Ectodermal cell (in vitro differentiated cells): ENCODE measurements around the gene ADAM8.
A peak's percentile ranks its signal among the peaks of the same experiment; 100 is the strongest.

ENCODE experiments used
- H3K27ac ChIP-seq: 2 replicates; pipeline ENCODE4 v1.7.0; 2013; ENCODE audit warnings: mild to moderate bottlenecking, low read depth, low read length; ENCODE audit not compliant: insufficient read depth, poor library complexity, severe bottlenecking
- H3K27me3 ChIP-seq: 2 replicates; pipeline ENCODE4 v1.7.0; 2013; ENCODE audit warnings: mild to moderate bottlenecking, low read length; ENCODE audit not compliant: insufficient read depth, control insufficient read depth, poor library complexity, severe bottlenecking
- H3K36me3 ChIP-seq: one replicate; pipeline ENCODE4 v1.7.0; 2013; ENCODE audit warnings: low read length; ENCODE audit not compliant: control insufficient read depth, insufficient read depth
- H3K4me1 ChIP-seq: one replicate; pipeline ENCODE4 v1.7.0; 2013; ENCODE audit warnings: low read length; ENCODE audit not compliant: control insufficient read depth, insufficient read depth
- H3K4me3 ChIP-seq: 2 replicates; pipeline ENCODE4 v1.7.0; 2013; ENCODE audit warnings: low read depth, low read length, control low read depth; ENCODE audit not compliant: insufficient read depth
- H3K9me3 ChIP-seq: 2 replicates; pipeline ENCODE4 v1.7.0; 2013; ENCODE audit warnings: mild to moderate bottlenecking, low read length, moderate library complexity; ENCODE audit not compliant: control insufficient read depth
- WGBS, 2 experiments: methylation state at CpG; one replicate each; pipeline ENCODE4 v1.1.7; 2013; ENCODE audit warnings: missing lambda C conversion rate in 2 of 2; 5-methylcytosine and 5-hydroxymethylcytosine counted together

Gene ADAM8

GRCh38 chr10:133316266-133316665 lies 39.6 kb upstream of the ADAM8 start:
- H3K36me3 ChIP-seq = no peaks in the 10 kb centered on the region
- WGBS, 2 experiments = 89 to 92% methylated on average over 8 of the region's 9 CpGs
- H3K27ac ChIP-seq = no peak overlapping the region
- H3K4me1 ChIP-seq = no peaks in the 10 kb centered on the region
- no peaks in the 10 kb centered on the region for H3K9me3 ChIP-seq
- no peak overlapping the region for H3K4me3 ChIP-seq
- peaks cover 15% of the 10 kb centered on the region for H3K27me3 ChIP-seq

- peaks cover 15% of the 10 kb centered on the region for H3K27me3 ChIP-seq
- no peak overlapping the region for H3K27ac ChIP-seq
- no peak overlapping the region for H3K4me3 ChIP-seq
- no peaks in the 10 kb centered on the region for H3K36me3 ChIP-seq
- 87 to 95% methylated on average over 5 of the region's 5 CpGs for WGBS, 2 experiments
- no peaks in the 10 kb centered on the region for H3K9me3 ChIP-seq
- H3K4me1 ChIP-seq = no peaks in the 10 kb centered on the region
These were observed 39.2 kb upstream of the ADAM8 start for GRCh38 chr10:133315847-133316246.

DNA sequence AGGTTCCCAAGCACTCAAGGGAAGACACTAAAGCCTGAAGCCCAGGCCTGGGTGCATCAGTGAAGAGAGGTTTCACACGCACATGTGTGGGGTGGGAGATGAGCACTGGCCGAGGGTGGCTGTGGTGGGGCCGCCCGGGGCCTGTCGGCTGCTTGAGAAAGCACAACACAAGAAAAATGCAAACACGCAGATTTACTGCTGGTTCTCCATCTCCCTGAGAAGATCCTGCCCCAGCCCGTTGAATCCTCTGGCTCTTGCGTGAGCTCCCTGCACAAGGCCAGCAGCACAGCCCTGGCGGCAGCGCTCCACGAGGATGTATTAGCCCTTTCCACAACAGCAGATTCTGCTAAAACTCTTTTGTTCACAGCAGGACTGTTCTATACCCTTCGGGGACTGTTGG lies 38.2 kb upstream of the ADAM8 start:
- Histone ChIP-seq H3K4me3 (no peak overlapping the region), H3K27ac (no peak overlapping the region), H3K4me1 (no peaks in the 10 kb centered on the region), H3K27me3 (peaks cover 12% of the 10 kb centered on the region), H3K36me3 (peaks cover 8% of the 10 kb centered on the region), H3K9me3 (no peaks in the 10 kb centered on the region)
- 92 to 93% methylated on average over 12 of the region's 12 CpGs for WGBS, 2 experiments

- no peak overlapping the region for H3K4me3 ChIP-seq
- peaks cover 10% of the 10 kb centered on the region for H3K36me3 ChIP-seq
- no peaks in the 10 kb centered on the region for H3K27me3 ChIP-seq
- H3K27ac ChIP-seq = no peak overlapping the region
- no peaks in the 10 kb centered on the region for H3K9me3 ChIP-seq
- 93% methylated on average over 4 of the region's 4 CpGs for WGBS, 2 experiments
- no peaks in the 10 kb centered on the region for H3K4me1 ChIP-seq
These were observed 36.5 kb upstream of the ADAM8 start for GRCh38 chr10:133313192-133313591.

DNA sequence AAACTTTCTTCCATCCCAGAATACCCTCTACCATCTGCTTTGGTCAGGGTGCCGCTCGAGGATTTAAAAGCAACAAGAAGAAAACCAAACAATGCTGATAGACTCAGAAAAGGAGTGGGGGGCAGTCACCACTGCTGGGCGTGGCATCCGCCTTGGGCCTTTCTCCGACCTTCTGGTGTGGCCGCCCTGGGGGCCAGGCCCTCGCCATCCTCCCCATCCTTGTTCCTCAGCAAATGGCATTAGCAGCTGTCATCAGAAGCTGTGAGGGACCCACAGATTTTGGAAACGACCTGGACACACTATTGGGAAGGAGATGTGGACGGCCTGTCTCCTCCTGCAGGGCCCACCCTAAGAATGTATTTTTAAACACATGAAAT lies 36.1 kb upstream of the ADAM8 start:
- Histone ChIP-seq H3K4me1 (no peaks in the 10 kb centered on the region), H3K4me3 (no peak overlapping the region), H3K27me3 (no peaks in the 10 kb centered on the region), H3K9me3 (no peaks in the 10 kb centered on the region), H3K27ac (no peak overlapping the region), H3K36me3 (peaks cover 10% of the 10 kb centered on the region)
- WGBS, 2 experiments = 91 to 93% methylated on average over 9 of the region's 9 CpGs

DNA sequence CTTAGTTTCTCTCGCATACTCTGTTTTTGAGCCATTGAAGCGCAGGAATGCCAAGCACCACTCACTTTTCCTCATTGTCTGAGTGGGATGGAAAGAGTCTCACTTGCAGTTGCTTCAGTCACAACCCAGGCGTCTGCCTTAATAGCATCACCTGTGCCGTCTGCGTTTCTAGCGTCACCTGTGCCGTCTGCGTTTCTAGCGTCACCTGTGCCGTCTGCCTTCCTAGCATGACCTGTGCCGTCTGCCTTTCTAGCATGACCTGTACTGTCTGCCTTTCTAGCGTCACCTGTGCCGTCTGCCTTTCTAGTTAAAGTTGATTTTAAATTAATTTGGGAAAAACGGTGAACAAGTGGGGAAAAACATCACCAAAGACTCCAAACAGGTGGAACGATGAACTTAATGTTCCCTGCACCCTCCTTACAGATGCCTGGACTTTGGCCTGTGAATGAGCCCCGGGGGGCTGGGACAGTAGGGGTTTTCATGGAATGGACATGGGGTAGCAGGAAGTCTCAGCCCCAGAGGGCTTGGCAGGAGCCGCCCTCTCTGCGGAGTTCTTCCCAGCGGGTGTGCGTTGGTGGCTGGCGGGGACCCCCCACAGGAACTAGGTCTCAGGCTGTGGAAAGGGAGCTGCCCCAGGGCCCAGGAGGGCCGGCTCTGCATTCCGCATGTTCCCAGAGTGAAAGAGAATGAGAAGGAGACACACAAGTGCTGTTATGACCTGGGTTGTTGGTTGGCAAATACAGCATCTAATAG lies 35.5 kb upstream of the ADAM8 start:
- Histone ChIP-seq H3K27me3 (no peaks in the 10 kb centered on the region), H3K4me1 (no peaks in the 10 kb centered on the region), H3K4me3 (no peak overlapping the region), H3K9me3 (no peaks in the 10 kb centered on the region), H3K36me3 (peaks cover 10% of the 10 kb centered on the region), H3K27ac (no peak overlapping the region)
- 95 to 96% methylated on average over 23 of the region's 23 CpGs for WGBS, 2 experiments

- WGBS, 2 experiments = 95 to 97% methylated on average over 10 of the region's 10 CpGs
- no peaks in the 10 kb centered on the region for H3K27me3 ChIP-seq
- H3K27ac ChIP-seq = no peak overlapping the region
- H3K36me3 ChIP-seq = peaks cover 10% of the 10 kb centered on the region
- no peaks in the 10 kb centered on the region for H3K9me3 ChIP-seq
- H3K4me1 ChIP-seq = no peaks in the 10 kb centered on the region
- no peak overlapping the region for H3K4me3 ChIP-seq
These were observed 34.9 kb upstream of the ADAM8 start for GRCh38 chr10:133311570-133311969.

DNA sequence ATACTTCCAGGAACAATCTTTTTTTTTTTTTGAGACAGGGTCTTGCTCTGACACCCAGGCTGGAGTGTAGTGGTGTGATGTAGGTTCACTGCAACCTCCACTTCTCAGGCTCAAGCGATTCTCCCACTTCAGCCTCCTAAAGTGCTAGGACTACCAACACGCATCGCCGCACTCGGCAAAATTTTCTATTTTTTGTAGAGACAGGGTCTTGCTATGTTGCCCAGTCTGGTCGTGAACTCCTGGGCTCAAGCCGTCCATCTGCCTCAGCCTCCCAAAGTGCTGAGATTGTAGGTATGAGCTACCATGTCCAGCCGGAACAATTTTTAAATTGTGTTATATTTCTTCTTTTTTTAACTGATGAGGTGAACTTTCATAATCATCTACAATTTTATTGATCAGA lies 34.1 kb upstream of the ADAM8 start:
- Histone ChIP-seq H3K27me3 (no peaks in the 10 kb centered on the region), H3K36me3 (peaks cover 10% of the 10 kb centered on the region), H3K4me1 (no peaks in the 10 kb centered on the region), H3K4me3 (no peak overlapping the region), H3K9me3 (no peaks in the 10 kb centered on the region), H3K27ac (no peak overlapping the region)
- WGBS, 2 experiments = 93 to 99% methylated on average over 7 to 8 of the region's 8 CpGs

DNA sequence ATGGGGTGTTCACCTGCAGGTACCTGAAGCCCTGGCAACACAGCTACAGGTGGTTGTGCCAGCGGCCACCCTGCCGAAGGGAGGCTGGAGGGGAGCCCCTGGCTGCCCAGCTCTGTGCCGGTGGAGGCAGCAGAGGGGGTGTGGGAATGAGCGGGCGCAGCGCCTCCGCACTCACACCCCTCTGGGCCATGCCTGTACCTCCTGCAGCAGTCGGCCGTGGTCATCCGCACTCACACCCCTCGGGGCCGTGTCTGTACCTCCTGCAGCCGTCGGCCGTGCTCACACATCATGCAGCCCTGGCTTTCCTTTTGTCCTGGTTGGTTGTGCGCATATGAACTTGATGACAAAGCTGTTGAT lies 33.7 kb upstream of the ADAM8 start:
- Histone ChIP-seq H3K4me1 (no peaks in the 10 kb centered on the region), H3K27ac (no peak overlapping the region), H3K36me3 (peaks cover 10% of the 10 kb centered on the region), H3K27me3 (no peaks in the 10 kb centered on the region), H3K4me3 (no peak overlapping the region), H3K9me3 (no peaks in the 10 kb centered on the region)
- WGBS, 2 experiments = 97% methylated on average over 16 of the region's 16 CpGs

DNA sequence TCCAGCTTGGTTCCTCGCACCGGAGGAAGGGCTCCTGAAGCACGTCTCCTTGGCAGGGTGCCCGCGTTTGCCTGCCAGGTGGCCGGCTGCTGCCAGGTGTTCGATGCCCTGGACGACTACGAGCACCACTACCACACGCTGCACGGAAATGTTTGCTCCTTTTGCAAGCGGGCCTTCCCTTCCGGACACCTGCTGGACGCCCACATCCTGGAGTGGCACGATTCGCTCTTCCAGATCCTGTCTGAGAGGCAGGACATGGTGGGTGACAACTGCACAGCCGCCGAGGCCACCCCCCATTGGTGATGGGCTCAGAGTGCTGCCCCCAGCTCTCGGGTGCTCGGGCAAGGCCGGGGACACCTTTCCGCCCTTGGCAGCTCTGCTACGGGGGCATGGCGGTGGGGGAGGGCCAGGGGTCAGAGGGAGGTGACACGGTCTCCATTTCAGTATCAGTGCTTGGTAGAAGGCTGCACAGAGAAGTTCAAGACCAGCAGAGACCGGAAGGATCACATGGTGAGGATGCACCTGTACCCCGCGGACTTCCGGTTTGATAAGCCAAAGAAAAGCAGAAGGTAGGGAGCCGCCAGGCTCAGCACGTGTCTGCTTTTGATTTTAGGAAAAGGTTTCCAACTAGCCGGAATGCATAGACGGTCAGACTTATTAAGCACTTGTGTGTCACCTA lies 33.2 kb upstream of the ADAM8 start:
- H3K27ac ChIP-seq = no peak overlapping the region
- peak overlapping the region; percentile 96 for H3K4me3 ChIP-seq
- H3K4me1 ChIP-seq = no peaks in the 10 kb centered on the region
- no peaks in the 10 kb centered on the region for H3K27me3 ChIP-seq
- peaks cover 10% of the 10 kb centered on the region for H3K36me3 ChIP-seq
- no peaks in the 10 kb centered on the region for H3K9me3 ChIP-seq
- 96% methylated on average over 33 of the region's 33 CpGs for WGBS, 2 experiments
